GM06990 (cell line): Measurements from ENCODE around the gene AGBL4.

Source experiments
- DNase-seq: peaks from one replicate; pipeline ENCODE4 v3.0.0-alpha.2; 2011; ENCODE audit not compliant: insufficient read length; ENCODE audit errors: extremely low read depth
- H3K27me3 ChIP-seq: replicated peaks from 2 replicates; pipeline ENCODE4 v1.6.0; 2011; ENCODE audit warnings: low read length; ENCODE audit not compliant: control insufficient read depth, insufficient read depth
- H3K36me3 ChIP-seq: 2 replicates; pipeline ENCODE4 v1.5.1; 2011; ENCODE audit warnings: low read length; ENCODE audit not compliant: control insufficient read depth, insufficient read depth
- H3K4me3 ChIP-seq: replicated peaks from 2 replicates; pipeline ENCODE4 v1.5.1; 2011; ENCODE audit warnings: low read depth, mild to moderate bottlenecking, control low read depth, low read length
- CTCF ChIP-seq: IDR thresholded peaks from 2 replicates; pipeline ENCODE4 v1.5.1; 2011; ENCODE audit warnings: low read length, control low read depth, mild to moderate bottlenecking, inconsistent platforms; ENCODE audit not compliant: insufficient read depth, poor library complexity, severe bottlenecking

Gene AGBL4

GRCh38 chr1:48596046-48596445, 1427.7 kb downstream of the AGBL4 start:
- no peak for TF ChIP-seq CTCF
- H3K27me3 ChIP-seq, result no peaks in the 10 kb centered on the region
- no peak overlapping the region for H3K4me3 ChIP-seq
- no peak for DNase-seq
- no peaks in the 10 kb centered on the region for H3K36me3 ChIP-seq

- H3K4me3 ChIP-seq, result no peak overlapping the region
- H3K27me3 ChIP-seq, result no peaks in the 10 kb centered on the region
- DNase-seq, result no peak
- TF ChIP-seq CTCF, result no peak
- H3K36me3 ChIP-seq, result no peaks in the 10 kb centered on the region
These were observed 1428.1 kb downstream of the AGBL4 start for GRCh38 chr1:48595613-48596012.

- no peaks in the 10 kb centered on the region for H3K27me3 ChIP-seq
- TF ChIP-seq CTCF, result no peak
These were observed 1431.4 kb downstream of the AGBL4 start for GRCh38 chr1:48592330-48592729.

GRCh38 chr1:48591181-48591580, 1432.6 kb downstream of the AGBL4 start:
- no peak for DNase-seq
- no peak overlapping the region for H3K4me3 ChIP-seq
- H3K36me3 ChIP-seq, result no peaks in the 10 kb centered on the region
- no peak for TF ChIP-seq CTCF
- no peaks in the 10 kb centered on the region for H3K27me3 ChIP-seq

More at GRCh38 chr1:48592330-48592729, 1431.4 kb downstream of the AGBL4 start:
- Histone ChIP-seq H3K4me3 (no peak overlapping the region), H3K36me3 (no peaks in the 10 kb centered on the region)
- no peak for DNase-seq

GRCh38 chr1:48588061-48588460, 1435.7 kb downstream of the AGBL4 start:
- DNase-seq, result no peak
- no peak overlapping the region for H3K4me3 ChIP-seq
- H3K27me3 ChIP-seq, result no peaks in the 10 kb centered on the region
- no peaks in the 10 kb centered on the region for H3K36me3 ChIP-seq
- no peak for TF ChIP-seq CTCF

GRCh38 chr1:48582408-48582807, 1441.3 kb downstream of the AGBL4 start:
- no peak for TF ChIP-seq CTCF
- DNase-seq, result no peak
- no peaks in the 10 kb centered on the region for H3K36me3 ChIP-seq
- H3K27me3 ChIP-seq, result no peaks in the 10 kb centered on the region; the same call in 1 of the 2 replicates
- no peak overlapping the region for H3K4me3 ChIP-seq
